Astrocyte (in vitro differentiated cells and primary cell): Measurements from ENCODE around the gene TNFSF8.

Experiments used
- EZH2 ChIP-seq: IDR thresholded peaks from 2 replicates; pipeline ENCODE4 v1.6.1; 2012; ENCODE audit warnings: mild to moderate bottlenecking, low read length, inconsistent platforms; ENCODE audit not compliant: insufficient read depth
- TF ChIP-seq, protein P1 (sequence below): IDR thresholded peaks from 2 replicates; pipeline ENCODE4 v1.5.1; 2011; ENCODE audit warnings: low read depth, mild to moderate bottlenecking, inconsistent platforms, low read length, moderate library complexity; ENCODE audit not compliant: insufficient read depth

DNA sequence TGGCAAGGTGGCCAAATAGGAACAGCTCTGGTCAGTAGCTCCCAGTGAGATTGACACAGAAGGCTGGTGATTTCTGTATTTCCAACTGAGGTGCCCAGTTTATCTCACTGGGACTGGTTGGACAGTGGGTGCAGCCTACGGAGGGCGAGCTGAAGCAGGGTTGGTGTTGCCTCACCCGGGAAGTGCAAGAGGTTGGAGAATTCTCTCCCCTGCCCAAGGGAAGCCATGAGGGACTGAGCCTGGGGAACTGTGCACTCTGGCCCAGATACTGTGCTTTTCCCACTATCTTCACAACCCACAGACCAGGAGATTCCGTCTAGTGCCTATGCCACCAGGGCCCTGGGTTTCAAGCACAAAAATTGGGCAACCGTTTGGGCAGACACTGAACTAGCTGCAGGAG, 61.0 kb downstream of the TNFSF8 start:
- TF ChIP-seq, protein P1, sequence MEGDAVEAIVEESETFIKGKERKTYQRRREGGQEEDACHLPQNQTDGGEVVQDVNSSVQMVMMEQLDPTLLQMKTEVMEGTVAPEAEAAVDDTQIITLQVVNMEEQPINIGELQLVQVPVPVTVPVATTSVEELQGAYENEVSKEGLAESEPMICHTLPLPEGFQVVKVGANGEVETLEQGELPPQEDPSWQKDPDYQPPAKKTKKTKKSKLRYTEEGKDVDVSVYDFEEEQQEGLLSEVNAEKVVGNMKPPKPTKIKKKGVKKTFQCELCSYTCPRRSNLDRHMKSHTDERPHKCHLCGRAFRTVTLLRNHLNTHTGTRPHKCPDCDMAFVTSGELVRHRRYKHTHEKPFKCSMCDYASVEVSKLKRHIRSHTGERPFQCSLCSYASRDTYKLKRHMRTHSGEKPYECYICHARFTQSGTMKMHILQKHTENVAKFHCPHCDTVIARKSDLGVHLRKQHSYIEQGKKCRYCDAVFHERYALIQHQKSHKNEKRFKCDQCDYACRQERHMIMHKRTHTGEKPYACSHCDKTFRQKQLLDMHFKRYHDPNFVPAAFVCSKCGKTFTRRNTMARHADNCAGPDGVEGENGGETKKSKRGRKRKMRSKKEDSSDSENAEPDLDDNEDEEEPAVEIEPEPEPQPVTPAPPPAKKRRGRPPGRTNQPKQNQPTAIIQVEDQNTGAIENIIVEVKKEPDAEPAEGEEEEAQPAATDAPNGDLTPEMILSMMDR: no peak
- no peak for TF ChIP-seq EZH2
